GM18951 (cell line): Measurements from ENCODE around the gene WBP1.
A peak's percentile ranks its signal among the peaks of the same experiment; 100 is the strongest.

ENCODE experiments used
- POLR2A ChIP-seq: IDR thresholded peaks from 4 replicates; pipeline ENCODE4 v1.6.1; 2011; ENCODE audit warnings: mild to moderate bottlenecking; ENCODE audit not compliant: insufficient read length, insufficient read depth; ENCODE audit errors: extremely low read depth
- in situ Hi-C: fragments of 300-500 bp; cut with MboI; formaldehyde crosslinking; loops from one replicate; pipeline ENCODE4 v1.12.0; 2022; ENCODE audit warnings: low sequenced_read_pairs, mixed read lengths, inconsistent platforms; ENCODE audit not compliant: unreplicated experiment

WBP1 gene

GRCh38 chr2:74502720-74503505 is 44.7 kb downstream of the WBP1 start:
- in situ Hi-C loops, result no loop called here
- TF ChIP-seq POLR2A, result peak; percentile 72

- in situ Hi-C loops, result no loop called here
- TF ChIP-seq POLR2A, result no peak
Measured at GRCh38 chr2:74503506-74504475, 45.6 kb downstream of the WBP1 start.

DNA sequence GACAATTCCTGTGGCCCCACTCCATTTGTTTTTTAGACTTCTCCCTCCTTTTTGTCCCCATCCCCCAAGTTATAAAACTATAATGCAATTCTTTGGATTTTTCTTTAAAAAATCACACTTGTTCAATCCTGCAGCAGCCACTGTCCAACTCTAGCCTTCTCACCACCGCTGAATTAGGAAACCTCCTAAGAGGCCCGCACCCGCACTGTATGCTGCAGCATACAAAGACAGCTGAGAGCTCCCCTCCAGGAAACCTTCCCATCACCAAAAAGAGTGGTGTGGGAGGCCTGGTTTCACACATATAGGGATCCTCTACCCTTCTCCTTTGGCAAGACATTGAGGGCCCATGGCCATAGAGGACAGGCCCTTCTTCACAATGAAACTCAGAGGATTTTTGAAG is 46.4 kb downstream of the WBP1 start:
- in situ Hi-C loops, result no loop called here
- no peak for TF ChIP-seq POLR2A

GRCh38 chr2:74505448-74506246 is 47.4 kb downstream of the WBP1 start:
- in situ Hi-C loops, result no loop called here
- no peak for TF ChIP-seq POLR2A

GRCh38 chr2:74507145-74507925 is 49.1 kb downstream of the WBP1 start, which contains the start of gene PCGF1:
Gene PCGF1, minus strand, starts transcription at chr2:74507695. Its CDS starts 27 bp downstream, at chr2:74507668.
- peak; percentile 83 for TF ChIP-seq POLR2A
- in situ Hi-C loops, result no loop called here

GRCh38 chr2:74507926-74508520 is 49.8 kb downstream of the WBP1 start:
- no peak for TF ChIP-seq POLR2A
- in situ Hi-C loops, result no loop called here

DNA sequence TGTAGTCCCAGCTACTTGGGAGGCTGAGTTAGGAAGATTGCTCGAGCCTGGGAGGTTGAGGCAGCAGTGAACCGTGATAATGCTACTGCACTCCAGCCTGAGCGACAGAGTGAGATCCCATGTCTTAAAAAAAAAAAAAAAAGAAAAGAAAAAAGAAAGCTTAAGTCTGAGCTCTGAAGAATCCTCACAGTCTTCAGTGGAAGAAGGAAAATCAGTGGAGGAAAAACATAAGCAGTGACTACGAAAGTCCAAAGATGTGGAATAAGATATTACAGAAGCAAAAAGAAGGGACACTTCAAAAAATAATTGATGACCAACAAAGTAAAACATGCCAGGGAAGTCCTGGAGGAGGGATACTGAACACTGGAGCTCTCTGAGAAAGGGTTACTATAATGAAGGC is 52.0 kb downstream of the WBP1 start:
- in situ Hi-C loops, result no loop called here
- no peak for TF ChIP-seq POLR2A
